ENCODE measurements around the gene EIF2S2.

DNA sequence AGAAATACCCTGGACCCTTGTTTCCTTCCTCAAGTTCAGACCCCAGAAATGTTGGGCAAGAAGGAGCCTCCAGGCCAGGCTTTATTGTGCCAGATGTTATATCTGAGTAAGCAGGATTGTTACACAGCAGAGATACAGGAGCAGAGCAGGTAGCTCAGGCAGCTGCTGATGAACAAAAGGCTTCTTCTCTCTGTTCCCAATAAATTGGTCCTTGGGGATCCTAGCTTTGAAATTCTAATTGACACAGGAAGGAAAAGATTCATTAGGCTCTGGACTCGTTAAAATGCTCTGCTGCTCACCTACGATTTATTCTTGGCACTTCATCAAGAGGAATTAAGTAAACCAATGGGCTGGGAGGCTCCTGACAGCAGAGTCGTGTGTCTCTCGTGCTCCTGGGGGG is 64.1 kb downstream of the EIF2S2 start:
- TF ChIP-seq, protein P1, sequence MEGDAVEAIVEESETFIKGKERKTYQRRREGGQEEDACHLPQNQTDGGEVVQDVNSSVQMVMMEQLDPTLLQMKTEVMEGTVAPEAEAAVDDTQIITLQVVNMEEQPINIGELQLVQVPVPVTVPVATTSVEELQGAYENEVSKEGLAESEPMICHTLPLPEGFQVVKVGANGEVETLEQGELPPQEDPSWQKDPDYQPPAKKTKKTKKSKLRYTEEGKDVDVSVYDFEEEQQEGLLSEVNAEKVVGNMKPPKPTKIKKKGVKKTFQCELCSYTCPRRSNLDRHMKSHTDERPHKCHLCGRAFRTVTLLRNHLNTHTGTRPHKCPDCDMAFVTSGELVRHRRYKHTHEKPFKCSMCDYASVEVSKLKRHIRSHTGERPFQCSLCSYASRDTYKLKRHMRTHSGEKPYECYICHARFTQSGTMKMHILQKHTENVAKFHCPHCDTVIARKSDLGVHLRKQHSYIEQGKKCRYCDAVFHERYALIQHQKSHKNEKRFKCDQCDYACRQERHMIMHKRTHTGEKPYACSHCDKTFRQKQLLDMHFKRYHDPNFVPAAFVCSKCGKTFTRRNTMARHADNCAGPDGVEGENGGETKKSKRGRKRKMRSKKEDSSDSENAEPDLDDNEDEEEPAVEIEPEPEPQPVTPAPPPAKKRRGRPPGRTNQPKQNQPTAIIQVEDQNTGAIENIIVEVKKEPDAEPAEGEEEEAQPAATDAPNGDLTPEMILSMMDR (conservative IDR thresholded peaks at IDR 0.05; ENCODE audit: low read depth in 2 of 2), result no peak
- TF ChIP-seq EZH2 (IDR thresholded peaks at IDR 0.05; ENCODE audit: low read depth, unreplicated experiment) (no peak), JUNB (IDR thresholded peaks at IDR 0.05; ENCODE audit: unreplicated experiment) (no peak), POLR2AphosphoS5 (IDR thresholded peaks at IDR 0.05; ENCODE audit: low read depth) (no peak), EZH2phosphoT487 (IDR thresholded peaks at IDR 0.05; ENCODE audit: unreplicated experiment) (no peak), ZNF114 (CRISPR knock-in tag; IDR thresholded peaks at IDR 0.05) (no peak), NANOG (IDR thresholded peaks at IDR 0.05; ENCODE audit: borderline replicate concordance) (no peak), ZNF331 (CRISPR knock-in tag; IDR thresholded peaks at IDR 0.05; ENCODE audit: low read depth) (no peak), CREB1 (CRISPR knock-in tag; IDR thresholded peaks at IDR 0.05; ENCODE audit: low read depth) (no peak), STAT1 (IDR thresholded peaks at IDR 0.05; ENCODE audit: unreplicated experiment) (no peak)
- TF ChIP-seq, protein P2, sequence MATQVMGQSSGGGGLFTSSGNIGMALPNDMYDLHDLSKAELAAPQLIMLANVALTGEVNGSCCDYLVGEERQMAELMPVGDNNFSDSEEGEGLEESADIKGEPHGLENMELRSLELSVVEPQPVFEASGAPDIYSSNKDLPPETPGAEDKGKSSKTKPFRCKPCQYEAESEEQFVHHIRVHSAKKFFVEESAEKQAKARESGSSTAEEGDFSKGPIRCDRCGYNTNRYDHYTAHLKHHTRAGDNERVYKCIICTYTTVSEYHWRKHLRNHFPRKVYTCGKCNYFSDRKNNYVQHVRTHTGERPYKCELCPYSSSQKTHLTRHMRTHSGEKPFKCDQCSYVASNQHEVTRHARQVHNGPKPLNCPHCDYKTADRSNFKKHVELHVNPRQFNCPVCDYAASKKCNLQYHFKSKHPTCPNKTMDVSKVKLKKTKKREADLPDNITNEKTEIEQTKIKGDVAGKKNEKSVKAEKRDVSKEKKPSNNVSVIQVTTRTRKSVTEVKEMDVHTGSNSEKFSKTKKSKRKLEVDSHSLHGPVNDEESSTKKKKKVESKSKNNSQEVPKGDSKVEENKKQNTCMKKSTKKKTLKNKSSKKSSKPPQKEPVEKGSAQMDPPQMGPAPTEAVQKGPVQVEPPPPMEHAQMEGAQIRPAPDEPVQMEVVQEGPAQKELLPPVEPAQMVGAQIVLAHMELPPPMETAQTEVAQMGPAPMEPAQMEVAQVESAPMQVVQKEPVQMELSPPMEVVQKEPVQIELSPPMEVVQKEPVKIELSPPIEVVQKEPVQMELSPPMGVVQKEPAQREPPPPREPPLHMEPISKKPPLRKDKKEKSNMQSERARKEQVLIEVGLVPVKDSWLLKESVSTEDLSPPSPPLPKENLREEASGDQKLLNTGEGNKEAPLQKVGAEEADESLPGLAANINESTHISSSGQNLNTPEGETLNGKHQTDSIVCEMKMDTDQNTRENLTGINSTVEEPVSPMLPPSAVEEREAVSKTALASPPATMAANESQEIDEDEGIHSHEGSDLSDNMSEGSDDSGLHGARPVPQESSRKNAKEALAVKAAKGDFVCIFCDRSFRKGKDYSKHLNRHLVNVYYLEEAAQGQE (IDR thresholded peaks at IDR 0.05; ENCODE audit: unreplicated experiment), result no peak
- TF ChIP-seq, protein P3, sequence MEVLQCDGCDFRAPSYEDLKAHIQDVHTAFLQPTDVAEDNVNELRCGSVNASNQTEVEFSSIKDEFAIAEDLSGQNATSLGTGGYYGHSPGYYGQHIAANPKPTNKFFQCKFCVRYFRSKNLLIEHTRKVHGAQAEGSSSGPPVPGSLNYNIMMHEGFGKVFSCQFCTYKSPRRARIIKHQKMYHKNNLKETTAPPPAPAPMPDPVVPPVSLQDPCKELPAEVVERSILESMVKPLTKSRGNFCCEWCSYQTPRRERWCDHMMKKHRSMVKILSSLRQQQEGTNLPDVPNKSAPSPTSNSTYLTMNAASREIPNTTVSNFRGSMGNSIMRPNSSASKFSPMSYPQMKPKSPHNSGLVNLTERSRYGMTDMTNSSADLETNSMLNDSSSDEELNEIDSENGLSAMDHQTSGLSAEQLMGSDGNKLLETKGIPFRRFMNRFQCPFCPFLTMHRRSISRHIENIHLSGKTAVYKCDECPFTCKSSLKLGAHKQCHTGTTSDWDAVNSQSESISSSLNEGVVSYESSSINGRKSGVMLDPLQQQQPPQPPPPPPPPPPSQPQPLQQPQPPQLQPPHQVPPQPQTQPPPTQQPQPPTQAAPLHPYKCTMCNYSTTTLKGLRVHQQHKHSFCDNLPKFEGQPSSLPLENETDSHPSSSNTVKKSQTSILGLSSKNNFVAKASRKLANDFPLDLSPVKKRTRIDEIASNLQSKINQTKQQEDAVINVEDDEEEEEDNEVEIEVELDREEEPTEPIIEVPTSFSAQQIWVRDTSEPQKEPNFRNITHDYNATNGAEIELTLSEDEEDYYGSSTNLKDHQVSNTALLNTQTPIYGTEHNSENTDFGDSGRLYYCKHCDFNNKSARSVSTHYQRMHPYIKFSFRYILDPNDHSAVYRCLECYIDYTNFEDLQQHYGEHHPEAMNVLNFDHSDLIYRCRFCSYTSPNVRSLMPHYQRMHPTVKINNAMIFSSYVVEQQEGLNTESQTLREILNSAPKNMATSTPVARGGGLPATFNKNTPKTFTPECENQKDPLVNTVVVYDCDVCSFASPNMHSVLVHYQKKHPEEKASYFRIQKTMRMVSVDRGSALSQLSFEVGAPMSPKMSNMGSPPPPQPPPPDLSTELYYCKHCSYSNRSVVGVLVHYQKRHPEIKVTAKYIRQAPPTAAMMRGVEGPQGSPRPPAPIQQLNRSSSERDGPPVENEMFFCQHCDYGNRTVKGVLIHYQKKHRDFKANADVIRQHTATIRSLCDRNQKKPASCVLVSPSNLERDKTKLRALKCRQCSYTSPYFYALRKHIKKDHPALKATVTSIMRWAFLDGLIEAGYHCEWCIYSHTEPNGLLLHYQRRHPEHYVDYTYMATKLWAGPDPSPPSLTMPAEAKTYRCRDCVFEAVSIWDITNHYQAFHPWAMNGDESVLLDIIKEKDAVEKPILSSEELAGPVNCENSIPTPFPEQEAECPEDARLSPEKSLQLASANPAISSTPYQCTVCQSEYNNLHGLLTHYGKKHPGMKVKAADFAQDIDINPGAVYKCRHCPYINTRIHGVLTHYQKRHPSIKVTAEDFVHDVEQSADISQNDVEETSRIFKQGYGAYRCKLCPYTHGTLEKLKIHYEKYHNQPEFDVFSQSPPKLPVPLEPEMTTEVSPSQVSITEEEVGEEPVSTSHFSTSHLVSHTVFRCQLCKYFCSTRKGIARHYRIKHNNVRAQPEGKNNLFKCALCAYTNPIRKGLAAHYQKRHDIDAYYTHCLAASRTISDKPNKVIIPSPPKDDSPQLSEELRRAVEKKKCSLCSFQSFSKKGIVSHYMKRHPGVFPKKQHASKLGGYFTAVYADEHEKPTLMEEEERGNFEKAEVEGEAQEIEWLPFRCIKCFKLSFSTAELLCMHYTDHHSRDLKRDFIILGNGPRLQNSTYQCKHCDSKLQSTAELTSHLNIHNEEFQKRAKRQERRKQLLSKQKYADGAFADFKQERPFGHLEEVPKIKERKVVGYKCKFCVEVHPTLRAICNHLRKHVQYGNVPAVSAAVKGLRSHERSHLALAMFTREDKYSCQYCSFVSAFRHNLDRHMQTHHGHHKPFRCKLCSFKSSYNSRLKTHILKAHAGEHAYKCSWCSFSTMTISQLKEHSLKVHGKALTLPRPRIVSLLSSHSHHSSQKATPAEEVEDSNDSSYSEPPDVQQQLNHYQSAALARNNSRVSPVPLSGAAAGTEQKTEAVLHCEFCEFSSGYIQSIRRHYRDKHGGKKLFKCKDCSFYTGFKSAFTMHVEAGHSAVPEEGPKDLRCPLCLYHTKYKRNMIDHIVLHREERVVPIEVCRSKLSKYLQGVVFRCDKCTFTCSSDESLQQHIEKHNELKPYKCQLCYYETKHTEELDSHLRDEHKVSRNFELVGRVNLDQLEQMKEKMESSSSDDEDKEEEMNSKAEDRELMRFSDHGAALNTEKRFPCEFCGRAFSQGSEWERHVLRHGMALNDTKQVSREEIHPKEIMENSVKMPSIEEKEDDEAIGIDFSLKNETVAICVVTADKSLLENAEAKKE (CRISPR knock-in tag; IDR thresholded peaks at IDR 0.05), result no peak
- TF ChIP-seq, protein P4, sequence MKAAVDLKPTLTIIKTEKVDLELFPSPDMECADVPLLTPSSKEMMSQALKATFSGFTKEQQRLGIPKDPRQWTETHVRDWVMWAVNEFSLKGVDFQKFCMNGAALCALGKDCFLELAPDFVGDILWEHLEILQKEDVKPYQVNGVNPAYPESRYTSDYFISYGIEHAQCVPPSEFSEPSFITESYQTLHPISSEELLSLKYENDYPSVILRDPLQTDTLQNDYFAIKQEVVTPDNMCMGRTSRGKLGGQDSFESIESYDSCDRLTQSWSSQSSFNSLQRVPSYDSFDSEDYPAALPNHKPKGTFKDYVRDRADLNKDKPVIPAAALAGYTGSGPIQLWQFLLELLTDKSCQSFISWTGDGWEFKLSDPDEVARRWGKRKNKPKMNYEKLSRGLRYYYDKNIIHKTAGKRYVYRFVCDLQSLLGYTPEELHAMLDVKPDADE (IDR thresholded peaks at IDR 0.05), result no peak
